ENCODE measurements around the gene CES4A. TPM values are rescaled to one million over a fixed set of nuclear protein-coding genes. Genes with fewer than 3 reads are reported as not detected.

Gene CES4A
- total and polyA plus RNA-seq, 2 experiments from 2014 or later = 11.8 to 12.3 TPM

- TF ChIP-seq CTCF (IDR thresholded peaks at IDR 0.05; ENCODE audit: poor library complexity) = no peak
- TF ChIP-seq EZH2 (IDR thresholded peaks at IDR 0.05; ENCODE audit: borderline replicate concordance) = no peak
- TF ChIP-seq EZH2phosphoT487 (IDR thresholded peaks at IDR 0.05; ENCODE audit: low read depth, severe bottlenecking, unreplicated experiment) = no peak
- no peaks in the 10 kb centered on the region for H3K4me1 ChIP-seq (ENCODE audit: insufficient read depth)
- H3K4me2 ChIP-seq = no peak overlapping the region
- no peaks in the 10 kb centered on the region for H3K27me3 ChIP-seq
- peaks cover 61% of the 10 kb centered on the region for H3K79me2 ChIP-seq
- 98% methylated on average over 2 of the region's 2 CpGs for WGBS (ENCODE audit: low lambda C conversion rate, missing lambda C conversion rate)
- H3K4me3 ChIP-seq = no peak overlapping the region
- peaks cover 2% of the 10 kb centered on the region for H4K20me1 ChIP-seq (ENCODE audit: insufficient read depth, poor library complexity, severe bottlenecking)
- DNase-seq (ENCODE audit: low spot score) = no peak
- no peaks in the 10 kb centered on the region for H3K9me2 ChIP-seq (replicated peaks; ENCODE audit: insufficient read depth)
- H3K36me3 ChIP-seq (replicated peaks; ENCODE audit: insufficient read depth, low read depth) = no peaks in the 10 kb centered on the region
- H3K27ac ChIP-seq = no peak overlapping the region
- H2AFZ ChIP-seq = no peak overlapping the region
- H3K9me3 ChIP-seq (ENCODE audit: low read depth) = no peaks in the 10 kb centered on the region
Observed at GRCh38 chr16:67050796-67051195, 62.4 kb downstream of the CES4A start.

GRCh38 chr16:67052399-67052798 is 64.0 kb downstream of the CES4A start:
- Histone ChIP-seq H3K36me3 (replicated peaks; ENCODE audit: insufficient read depth, low read depth) (no peaks in the 10 kb centered on the region), H3K79me2 (peaks cover 55% of the 10 kb centered on the region), H3K9me2 (replicated peaks; ENCODE audit: insufficient read depth) (no peaks in the 10 kb centered on the region)

GRCh38 chr16:67053767-67054334 is 65.5 kb downstream of the CES4A start:
- peaks cover 62% of the 10 kb centered on the region for H3K79me2 ChIP-seq
- WGBS (ENCODE audit: low lambda C conversion rate, missing lambda C conversion rate) = 97% methylated on average over 4 of the region's 4 CpGs
- TF ChIP-seq EZH2phosphoT487 (IDR thresholded peaks at IDR 0.05; ENCODE audit: low read depth, severe bottlenecking, unreplicated experiment) = no peak
- TF ChIP-seq CTCF (IDR thresholded peaks at IDR 0.05; ENCODE audit: poor library complexity) = no peak
- TF ChIP-seq EZH2 (IDR thresholded peaks at IDR 0.05; ENCODE audit: borderline replicate concordance) = no peak

More at GRCh38 chr16:67052399-67052798, 64.0 kb downstream of the CES4A start:
- 89% methylated on average over 1 of the region's 1 CpG for WGBS (ENCODE audit: low lambda C conversion rate, missing lambda C conversion rate)
- Histone ChIP-seq H3K27me3 (no peaks in the 10 kb centered on the region), H3K9me3 (ENCODE audit: low read depth) (no peaks in the 10 kb centered on the region), H2AFZ (no peak overlapping the region), H3K4me2 (no peak overlapping the region), H3K4me1 (ENCODE audit: insufficient read depth) (no peaks in the 10 kb centered on the region), H4K20me1 (ENCODE audit: insufficient read depth, poor library complexity, severe bottlenecking) (peaks cover 2% of the 10 kb centered on the region), H3K27ac (no peak overlapping the region), H3K4me3 (no peak overlapping the region)
- TF ChIP-seq EZH2phosphoT487 (IDR thresholded peaks at IDR 0.05; ENCODE audit: low read depth, severe bottlenecking, unreplicated experiment) (no peak), CTCF (IDR thresholded peaks at IDR 0.05; ENCODE audit: poor library complexity) (no peak), EZH2 (IDR thresholded peaks at IDR 0.05; ENCODE audit: borderline replicate concordance) (no peak)
- DNase-seq (ENCODE audit: low spot score) = no peak

More at GRCh38 chr16:67053767-67054334, 65.5 kb downstream of the CES4A start:
- Histone ChIP-seq H3K9me2 (replicated peaks; ENCODE audit: insufficient read depth) (no peaks in the 10 kb centered on the region), H3K27me3 (no peaks in the 10 kb centered on the region), H3K4me1 (ENCODE audit: insufficient read depth) (no peaks in the 10 kb centered on the region), H3K4me3 (no peak overlapping the region), H2AFZ (no peak overlapping the region), H4K20me1 (ENCODE audit: insufficient read depth, poor library complexity, severe bottlenecking) (peaks cover 2% of the 10 kb centered on the region), H3K36me3 (replicated peaks; ENCODE audit: insufficient read depth, low read depth) (no peaks in the 10 kb centered on the region), H3K9me3 (ENCODE audit: low read depth) (no peaks in the 10 kb centered on the region), H3K4me2 (no peak overlapping the region), H3K27ac (no peak overlapping the region)
- no peak for DNase-seq (ENCODE audit: low spot score)
